ENCODE measurements around the gene SASH1.

DNA sequence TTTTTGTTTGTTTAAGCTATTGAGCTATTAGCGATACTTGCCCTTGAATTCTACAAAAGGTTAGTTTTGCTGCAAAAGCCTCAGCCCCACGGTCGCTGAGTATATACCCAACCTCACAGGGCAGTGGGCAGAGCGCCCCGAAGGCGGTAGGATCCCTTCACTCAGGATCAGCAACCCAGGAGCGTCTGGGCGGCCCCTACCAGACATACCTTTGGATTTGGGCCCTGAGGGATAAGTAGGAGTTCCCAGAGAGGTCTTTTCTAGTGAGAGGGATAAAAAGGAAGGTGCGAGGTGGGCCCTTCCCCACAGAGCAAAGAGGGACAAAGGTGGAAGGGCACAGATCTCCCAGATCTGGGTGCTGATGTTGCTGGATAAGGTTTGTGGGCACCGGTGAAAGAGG lies 6.1 kb downstream of the SASH1 start:
- TF ChIP-seq EZH2phosphoT487 (IDR thresholded peaks at IDR 0.05; ENCODE audit: insufficient read depth, low read depth) (no peak), EZH2 (IDR thresholded peaks at IDR 0.05; ENCODE audit: insufficient read depth, poor library complexity, severe bottlenecking) (no peak)

Measured in GM23248 (cell line).